Breast epithelium (tissue), 3 donors: Measurements from ENCODE around the gene AP1S2.

Experiments
- CTCF ChIP-seq, 3 donors: fragments of 450-650 bp; IDR thresholded peaks; one replicate each; pipeline ENCODE4 v1.5.1; 2016 to 2017; ENCODE audit warnings: antibody characterized with exemption in 3 of 3, mild to moderate bottlenecking in 3 of 3, moderate library complexity in 3 of 3
- POLR2AphosphoS5 ChIP-seq, 3 donors: sonication (generic); formaldehyde crosslinking; IDR thresholded peaks; one replicate each; pipeline ENCODE4 v1.6.1; 2017; ENCODE audit warnings: antibody characterized with exemption in 3 of 3

DNA sequence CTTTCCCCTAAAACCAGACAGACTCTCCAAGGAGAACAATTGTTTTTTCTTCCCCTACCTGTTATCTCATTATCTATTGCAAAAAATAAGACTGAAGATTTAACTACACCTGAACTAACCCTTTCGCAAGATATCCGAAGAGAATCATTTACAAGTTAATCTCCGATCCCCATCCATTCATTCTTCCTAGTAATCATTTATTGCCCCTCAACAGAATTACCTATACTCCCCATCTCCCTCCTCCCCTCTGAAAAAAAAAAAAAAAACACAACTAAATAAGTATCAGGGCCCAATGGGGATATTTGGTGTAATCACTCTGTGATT, 28.9 kb upstream of the AP1S2 start:
- TF ChIP-seq POLR2AphosphoS5 (IDR thresholded peaks at IDR 0.05) (no peak), CTCF (IDR thresholded peaks at IDR 0.05) (no peak)
